GM12891 (cell line): ENCODE measurements around the gene NDUFA12.

Source experiments
- PAX5 ChIP-seq: IDR thresholded peaks from 2 replicates; pipeline ENCODE4 v1.6.1; 2011; ENCODE audit warnings: low read length, moderate library complexity, mild to moderate bottlenecking; ENCODE audit not compliant: insufficient read depth, severe bottlenecking
- POLR2A ChIP-seq: IDR thresholded peaks from 2 replicates; pipeline ENCODE4 v1.6.1; 2011; ENCODE audit warnings: low read depth, low read length, control low read depth
- POLR2AphosphoS5 ChIP-seq: IDR thresholded peaks from 2 replicates; pipeline ENCODE4 v1.6.1; 2011; ENCODE audit warnings: low read depth, low read length, control low read depth
- POU2F2 ChIP-seq: IDR thresholded peaks from 2 replicates; pipeline ENCODE4 v1.6.1; 2011; ENCODE audit warnings: low read depth, mild to moderate bottlenecking, control low read depth, low read length, moderate library complexity
- SPI1 ChIP-seq: IDR thresholded peaks from 2 replicates; pipeline ENCODE4 v1.6.1; 2011; ENCODE audit warnings: low read depth, low read length, control low read depth
- TAF1 ChIP-seq: IDR thresholded peaks from 2 replicates; pipeline ENCODE4 v1.6.1; 2011; ENCODE audit warnings: low read depth, low read length, control low read depth

DNA sequence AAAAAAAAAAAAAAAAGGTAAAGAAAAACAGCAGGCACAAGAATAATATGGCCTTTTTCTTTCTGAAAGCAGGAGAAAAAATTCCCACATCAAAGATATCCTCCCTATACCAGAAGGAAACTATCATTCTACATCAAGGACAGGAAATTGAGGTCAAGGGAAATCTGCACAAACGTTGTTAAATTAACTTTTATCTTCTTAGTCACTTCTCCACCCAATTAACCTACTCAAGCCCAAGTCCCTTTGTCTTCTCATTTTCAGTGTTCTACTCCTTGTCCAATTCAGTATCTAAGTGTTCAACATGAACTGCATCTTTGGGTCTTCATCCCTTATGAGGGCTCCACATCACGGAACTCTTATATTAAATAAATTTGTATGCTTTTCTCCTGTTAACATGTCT is 15.7 kb downstream of the NDUFA12 start:
- TF ChIP-seq TAF1: no peak
- no peak for TF ChIP-seq POLR2AphosphoS5
- no peak for TF ChIP-seq POLR2A
- no peak for TF ChIP-seq SPI1
- no peak for TF ChIP-seq POU2F2
- no peak for TF ChIP-seq PAX5
